Endothelial cell (in vitro differentiated cells): ENCODE results near the gene ZFHX2. TPM values are rescaled to one million over a fixed set of nuclear protein-coding genes. Genes with fewer than 3 reads are reported as not detected.

Experiments
- DNase-seq: peaks from one replicate; pipeline ENCODE4 v3.0.0; 2021; ENCODE audit warnings: low spot score
- H3K27ac Mint-ChIP-seq: one replicate; pipeline ENCODE4 v1.8.0; 2021; ENCODE audit warnings: mixed read lengths, inconsistent platforms; ENCODE audit not compliant: unreplicated experiment
- H3K27me3 Mint-ChIP-seq: one replicate; pipeline ENCODE4 v1.8.0; 2021; ENCODE audit warnings: mild to moderate bottlenecking, moderate library complexity, mixed read lengths, inconsistent platforms; ENCODE audit not compliant: unreplicated experiment
- H3K36me3 Mint-ChIP-seq: one replicate; pipeline ENCODE4 v1.8.0; 2021; ENCODE audit warnings: mild to moderate bottlenecking, low read depth, mixed read lengths, inconsistent platforms; ENCODE audit not compliant: unreplicated experiment
- H3K4me1 Mint-ChIP-seq: one replicate; pipeline ENCODE4 v1.8.0; 2021; ENCODE audit warnings: mild to moderate bottlenecking, mixed read lengths, inconsistent platforms; ENCODE audit not compliant: unreplicated experiment
- H3K4me3 Mint-ChIP-seq: one replicate; pipeline ENCODE4 v1.8.0; 2021; ENCODE audit warnings: mild to moderate bottlenecking, mixed read lengths, inconsistent platforms; ENCODE audit not compliant: unreplicated experiment
- H3K9me3 Mint-ChIP-seq: one replicate; pipeline ENCODE4 v1.8.0; 2021; ENCODE audit warnings: mixed read lengths, inconsistent platforms; ENCODE audit not compliant: unreplicated experiment
- CTCF ChIP-seq: fragments of 200-600 bp; sonication (generic); IDR thresholded peaks from one replicate; pipeline ENCODE4 v1.5.0; 2021; ENCODE audit warnings: antibody characterized with exemption; ENCODE audit not compliant: unreplicated experiment
- total RNA-seq: library from RNA; stranded (reverse); fragmentation: NEBNext Ultra II Directional; extraction: Animal tissue kit (Norgen Biotek cat#: 25700); gene quantifications from one replicate; pipeline ENCODE4 v1.2.1, GENCODE V29; 2021; ENCODE audit not compliant: unreplicated experiment

ZFHX2 gene
- total RNA-seq, 1 donor from 2014 or later: 12.7 TPM

- H3K4me1 Mint-ChIP-seq: peaks cover 3% of the 10 kb centered on the region
- no peak overlapping the region for H3K27ac Mint-ChIP-seq
- DNase-seq: no peak
- no peak for TF ChIP-seq CTCF
- H3K9me3 Mint-ChIP-seq: no peaks in the 10 kb centered on the region
- no peaks in the 10 kb centered on the region for H3K36me3 Mint-ChIP-seq
- H3K4me3 Mint-ChIP-seq: no peak overlapping the region
- H3K27me3 Mint-ChIP-seq: peaks cover 22% of the 10 kb centered on the region
Measured at GRCh38 chr14:23580948-23581281, 29.4 kb upstream of the ZFHX2 start.

- H3K9me3 Mint-ChIP-seq: no peaks in the 10 kb centered on the region
- H3K4me1 Mint-ChIP-seq: peaks cover 3% of the 10 kb centered on the region
- H3K27ac Mint-ChIP-seq: no peak overlapping the region
- H3K27me3 Mint-ChIP-seq: peaks cover 22% of the 10 kb centered on the region
- H3K4me3 Mint-ChIP-seq: no peak overlapping the region
- TF ChIP-seq CTCF: no peak
- no peak for DNase-seq
- H3K36me3 Mint-ChIP-seq: no peaks in the 10 kb centered on the region
Measured at GRCh38 chr14:23580152-23580926, 28.8 kb upstream of the ZFHX2 start.

GRCh38 chr14:23579739-23580138, 28.2 kb upstream of the ZFHX2 start:
- Mint-ChIP-seq H3K4me3 (peak overlapping the region; percentile 14), H3K27me3 (peaks cover 28% of the 10 kb centered on the region), H3K36me3 (no peaks in the 10 kb centered on the region), H3K9me3 (no peaks in the 10 kb centered on the region), H3K27ac (peak overlapping the region; percentile 42), H3K4me1 (peaks cover 3% of the 10 kb centered on the region)
- DNase-seq: no peak
- no peak for TF ChIP-seq CTCF

GRCh38 chr14:23579311-23579630, 27.7 kb upstream of the ZFHX2 start:
- Mint-ChIP-seq H3K27ac (no peak overlapping the region), H3K27me3 (peaks cover 29% of the 10 kb centered on the region), H3K36me3 (no peaks in the 10 kb centered on the region), H3K4me1 (peaks cover 3% of the 10 kb centered on the region), H3K4me3 (no peak overlapping the region), H3K9me3 (no peaks in the 10 kb centered on the region)
- no peak for DNase-seq
- TF ChIP-seq CTCF: no peak

- Mint-ChIP-seq H3K36me3 (peaks cover 2% of the 10 kb centered on the region), H3K27me3 (peaks cover 29% of the 10 kb centered on the region), H3K4me3 (peak within 1 kb of the TSS; percentile 14), H3K27ac (peak within 1 kb of the TSS; percentile 42), H3K4me1 (peaks cover 5% of the 10 kb centered on the region), H3K9me3 (no peaks in the 10 kb centered on the region)
- DNase-seq: no peak
- no peak for TF ChIP-seq CTCF
Measured at GRCh38 chr14:23578560-23579310, 27.2 kb upstream of the ZFHX2 start, which contains the start of gene JPH4. Gene JPH4 (minus strand): TSS chr14:23578790. CDS start chr14:23577453, 1,337 bp downstream.
